Activated CD4-positive, alpha-beta T cell treated with anti-CD3 and anti-CD28 coated beads, Interleukin-2, amount 50 U/mL, for 1 hour (primary cell): Measurements from ENCODE around the gene PALM.
"Not testable (repeated sequence)": the region's sequence is repeated elsewhere in the genome, so short reads cannot be mapped to it uniquely, and the experiment has no call there.

Experiments
- DNase-seq: peaks from one replicate; pipeline ENCODE4 v3.0.0-alpha.2; 2020

Gene PALM

GRCh38 chr19:679418-680286 lies 29.1 kb upstream of the PALM start:
- no peak for DNase-seq

GRCh38 chr19:680287-681028 lies 28.3 kb upstream of the PALM start:
- DNase-seq = peak; percentile 100

GRCh38 chr19:681029-682019 lies 27.4 kb upstream of the PALM start:
- DNase-seq = peak; percentile 93

GRCh38 chr19:682678-683320 lies 25.9 kb upstream of the PALM start:
- DNase-seq = no peak

GRCh38 chr19:685454-685931 lies 23.2 kb upstream of the PALM start:
- DNase-seq = no peak

- DNase-seq = no peak
Measured at GRCh38 chr19:686589-687297, 22.0 kb upstream of the PALM start.

GRCh38 chr19:687569-688166 lies 21.1 kb upstream of the PALM start:
- no peak for DNase-seq

GRCh38 chr19:688214-688613 lies 20.5 kb upstream of the PALM start:
- no peak for DNase-seq

- no peak for DNase-seq
Measured at GRCh38 chr19:688992-689391, 19.7 kb upstream of the PALM start.

- no peak for DNase-seq
Measured at GRCh38 chr19:690203-690602, 18.5 kb upstream of the PALM start.

- no peak for DNase-seq
Measured at GRCh38 chr19:694481-695351, 14.0 kb upstream of the PALM start.

GRCh38 chr19:695352-695949 lies 13.3 kb upstream of the PALM start, which contains the start of gene PRSS57:
Gene PRSS57 (minus strand): TSS chr19:695452. CDS start chr19:695430, 22 bp downstream.
- no peak for DNase-seq

GRCh38 chr19:698529-698928 lies 10.2 kb upstream of the PALM start:
- not testable (repeated sequence) for DNase-seq

GRCh38 chr19:699885-700284 lies 8.8 kb upstream of the PALM start:
- not testable (repeated sequence) for DNase-seq

GRCh38 chr19:702847-703246 lies 5.9 kb upstream of the PALM start:
- DNase-seq = not testable (repeated sequence)

GRCh38 chr19:703329-703650 lies 5.4 kb upstream of the PALM start:
- no peak for DNase-seq

- DNase-seq = peak; percentile 68
Measured at GRCh38 chr19:703651-704446, 4.9 kb upstream of the PALM start.

GRCh38 chr19:704447-704741 lies 4.3 kb upstream of the PALM start:
- DNase-seq = no peak
